NCI-H1694 (cell line): ENCODE results near the gene CPA5.
"Not testable (repeated sequence)": the region's sequence is repeated elsewhere in the genome, so short reads cannot be mapped to it uniquely, and the experiment has no call there.

Experiments used
- DNase-seq: peaks from one replicate; lab custom pipeline; 2025; lab: John Stamatoyannopoulos, UW

CPA5 gene

GRCh38 chr7:130359276-130359857 lies 14.8 kb downstream of the CPA5 start:
- DNase-seq, result no peak

GRCh38 chr7:130360518-130360917 lies 15.9 kb downstream of the CPA5 start:
- no peak for DNase-seq

- no peak for DNase-seq
Measured at GRCh38 chr7:130361681-130362080, 17.1 kb downstream of the CPA5 start.

- no peak for DNase-seq
Measured at GRCh38 chr7:130362251-130362816, 17.7 kb downstream of the CPA5 start.

- DNase-seq, result no peak
Measured at GRCh38 chr7:130363026-130363847, 18.6 kb downstream of the CPA5 start.

GRCh38 chr7:130364451-130364850 lies 19.8 kb downstream of the CPA5 start:
- no peak for DNase-seq

- DNase-seq, result no peak
Measured at GRCh38 chr7:130365088-130365487, 20.5 kb downstream of the CPA5 start.

- DNase-seq, result peak; percentile 99
Measured at GRCh38 chr7:130365511-130366441, 21.2 kb downstream of the CPA5 start.

GRCh38 chr7:130366564-130366963 lies 21.9 kb downstream of the CPA5 start:
- no peak for DNase-seq

GRCh38 chr7:130367088-130367755 lies 22.6 kb downstream of the CPA5 start:
- DNase-seq, result no peak

GRCh38 chr7:130367836-130368746 lies 23.5 kb downstream of the CPA5 start:
- DNase-seq, result no peak

- DNase-seq, result no peak
Measured at GRCh38 chr7:130369110-130369711, 24.6 kb downstream of the CPA5 start.

GRCh38 chr7:130369831-130370550 lies 25.4 kb downstream of the CPA5 start:
- DNase-seq, result no peak

GRCh38 chr7:130371046-130371445 lies 26.4 kb downstream of the CPA5 start:
- no peak for DNase-seq

GRCh38 chr7:130372402-130373165 lies 28.0 kb downstream of the CPA5 start:
- no peak for DNase-seq

GRCh38 chr7:130374507-130374906 lies 29.9 kb downstream of the CPA5 start:
- DNase-seq, result no peak

- not testable (repeated sequence) for DNase-seq
Measured at GRCh38 chr7:130376461-130376860, 31.8 kb downstream of the CPA5 start.

GRCh38 chr7:130377178-130377577 lies 32.6 kb downstream of the CPA5 start:
- no peak for DNase-seq

GRCh38 chr7:130379019-130379418 lies 34.4 kb downstream of the CPA5 start:
- DNase-seq, result no peak
